Progenitor cell of endocrine pancreas (in vitro differentiated cells): ENCODE data around the gene RNF144B. TPM values are rescaled to one million over a fixed set of nuclear protein-coding genes. Genes with fewer than 3 reads are reported as not detected.

Experiments
- DNase-seq: peaks from one replicate; pipeline ENCODE4 v3.0.0; 2021; ENCODE audit warnings: low spot score; ENCODE audit not compliant: unreplicated experiment
- H3K27ac Mint-ChIP-seq: 2 replicates; pipeline ENCODE4 v1.8.0; 2021; ENCODE audit warnings: mild to moderate bottlenecking, moderate library complexity, mixed read lengths
- H3K27me3 Mint-ChIP-seq: 2 replicates; pipeline ENCODE4 v1.8.0; 2021; ENCODE audit warnings: mixed read lengths
- H3K36me3 Mint-ChIP-seq: 2 replicates; pipeline ENCODE4 v1.8.0; 2022; ENCODE audit warnings: mixed read lengths; ENCODE audit not compliant: insufficient read depth
- H3K4me1 Mint-ChIP-seq: 2 replicates; pipeline ENCODE4 v1.8.0; 2021; ENCODE audit warnings: low read depth, mixed read lengths
- H3K4me3 Mint-ChIP-seq: 2 replicates; pipeline ENCODE4 v1.8.0; 2021; ENCODE audit warnings: low read depth, mild to moderate bottlenecking, moderate library complexity, mixed read lengths
- H3K9me3 Mint-ChIP-seq: 2 replicates; pipeline ENCODE4 v1.8.0; 2021; ENCODE audit warnings: low read depth, mixed read lengths
- CTCF ChIP-seq: fragments of 200-600 bp; sonication (generic); IDR thresholded peaks from one replicate; pipeline ENCODE4 v1.5.0; 2021; ENCODE audit warnings: antibody characterized with exemption, mild to moderate bottlenecking; ENCODE audit not compliant: unreplicated experiment
- total RNA-seq: library from RNA; stranded (reverse); gene quantifications from 2 replicates; pipeline ENCODE4 v1.2.1, GENCODE V29; 2021

The RNF144B gene
- total RNA-seq, 1 donor from 2014 or later: 3.1 TPM

GRCh38 chr6:18347021-18347577, 40.1 kb upstream of the RNF144B start:
- Mint-ChIP-seq H3K9me3 (no peaks in the 10 kb centered on the region), H3K4me3 (no peak overlapping the region), H3K36me3 (no peaks in the 10 kb centered on the region), H3K27ac (no peak overlapping the region), H3K27me3 (peaks cover 9% of the 10 kb centered on the region), H3K4me1 (no peaks in the 10 kb centered on the region)
- DNase-seq: no peak
- TF ChIP-seq CTCF: no peak

GRCh38 chr6:18347866-18348265, 39.3 kb upstream of the RNF144B start:
- Mint-ChIP-seq H3K4me3 (no peak overlapping the region), H3K9me3 (no peaks in the 10 kb centered on the region), H3K4me1 (no peaks in the 10 kb centered on the region), H3K36me3 (no peaks in the 10 kb centered on the region), H3K27ac (no peak overlapping the region), H3K27me3 (peaks cover 9% of the 10 kb centered on the region)
- TF ChIP-seq CTCF: no peak
- no peak for DNase-seq

- H3K4me1 Mint-ChIP-seq: no peaks in the 10 kb centered on the region
- TF ChIP-seq CTCF: no peak
- DNase-seq: no peak
- H3K4me3 Mint-ChIP-seq: no peak overlapping the region
- no peak overlapping the region for H3K27ac Mint-ChIP-seq
- no peaks in the 10 kb centered on the region for H3K36me3 Mint-ChIP-seq
- H3K9me3 Mint-ChIP-seq: no peaks in the 10 kb centered on the region
- H3K27me3 Mint-ChIP-seq: peaks cover 9% of the 10 kb centered on the region
Measured at GRCh38 chr6:18349386-18349785, 37.8 kb upstream of the RNF144B start.

GRCh38 chr6:18350271-18350670, 36.9 kb upstream of the RNF144B start:
- Mint-ChIP-seq H3K4me3 (no peak overlapping the region), H3K27me3 (peaks cover 9% of the 10 kb centered on the region), H3K9me3 (no peaks in the 10 kb centered on the region), H3K4me1 (no peaks in the 10 kb centered on the region), H3K36me3 (no peaks in the 10 kb centered on the region), H3K27ac (no peak overlapping the region)
- TF ChIP-seq CTCF: no peak
- DNase-seq: no peak

GRCh38 chr6:18350712-18351111, 36.4 kb upstream of the RNF144B start:
- Mint-ChIP-seq H3K4me1 (no peaks in the 10 kb centered on the region), H3K27ac (no peak overlapping the region), H3K4me3 (no peak overlapping the region), H3K36me3 (no peaks in the 10 kb centered on the region), H3K27me3 (peaks cover 9% of the 10 kb centered on the region), H3K9me3 (peaks cover 4% of the 10 kb centered on the region)
- no peak for DNase-seq
- TF ChIP-seq CTCF: no peak
